KMS-11 (cell line): ENCODE data around the gene CNOT8.

Experiments
- H2AFZ ChIP-seq: fragments of 200-600 bp; sonication (generic); 2 replicates; pipeline ENCODE4 v1.6.1; 2016; ENCODE audit warnings: antibody characterized with exemption, mixed run types, low read depth
- H3K27ac ChIP-seq: fragments of 200-600 bp; sonication (generic); 2 replicates; pipeline ENCODE4 v1.6.1; 2016; ENCODE audit warnings: mild to moderate bottlenecking, mixed run types
- H3K27me3 ChIP-seq: fragments of 200-600 bp; sonication (generic); 2 replicates; pipeline ENCODE4 v1.6.1; 2017; ENCODE audit warnings: mild to moderate bottlenecking, low read depth, mixed run types, moderate library complexity; ENCODE audit not compliant: insufficient read depth
- H3K36me3 ChIP-seq: fragments of 200-600 bp; sonication (generic); 2 replicates; pipeline ENCODE4 v1.6.1; 2017; ENCODE audit warnings: mild to moderate bottlenecking, mixed run types; ENCODE audit not compliant: insufficient read depth
- H3K4me1 ChIP-seq: fragments of 200-600 bp; sonication (generic); 2 replicates; pipeline ENCODE4 v1.6.1; 2016; ENCODE audit warnings: mild to moderate bottlenecking, low read depth, mixed run types; ENCODE audit not compliant: poor library complexity, severe bottlenecking
- H3K4me2 ChIP-seq: fragments of 200-600 bp; sonication (generic); 2 replicates; pipeline ENCODE4 v1.7.0; 2016; ENCODE audit warnings: mild to moderate bottlenecking, mixed run types
- H3K4me3 ChIP-seq: fragments of 200-600 bp; sonication (generic); IDR thresholded peaks from 2 replicates; pipeline ENCODE4 v1.6.1; 2017; ENCODE audit warnings: low read depth, low read length, mixed read lengths; ENCODE audit not compliant: insufficient read depth
- H3K79me2 ChIP-seq: fragments of 200-600 bp; sonication (generic); 2 replicates; pipeline ENCODE4 v1.6.1; 2016; ENCODE audit warnings: low read depth, mixed run types; ENCODE audit not compliant: insufficient read depth
- H3K9ac ChIP-seq: fragments of 200-600 bp; sonication (generic); 2 replicates; pipeline ENCODE4 v1.6.1; 2016; ENCODE audit warnings: mild to moderate bottlenecking, mixed run types
- H4K20me1 ChIP-seq: fragments of 200-600 bp; sonication (generic); 2 replicates; pipeline ENCODE4 v1.6.1; 2016; ENCODE audit warnings: mild to moderate bottlenecking, mixed run types; ENCODE audit not compliant: insufficient read depth
- TF ChIP-seq, protein P1 (sequence below): fragments of 200-600 bp; sonication (generic); conservative IDR thresholded peaks from 2 replicates; pipeline ENCODE4 v1.6.1; 2017; ENCODE audit warnings: low read depth, mild to moderate bottlenecking, antibody characterized with exemption, low read length, moderate library complexity, mixed read lengths

The CNOT8 gene

DNA sequence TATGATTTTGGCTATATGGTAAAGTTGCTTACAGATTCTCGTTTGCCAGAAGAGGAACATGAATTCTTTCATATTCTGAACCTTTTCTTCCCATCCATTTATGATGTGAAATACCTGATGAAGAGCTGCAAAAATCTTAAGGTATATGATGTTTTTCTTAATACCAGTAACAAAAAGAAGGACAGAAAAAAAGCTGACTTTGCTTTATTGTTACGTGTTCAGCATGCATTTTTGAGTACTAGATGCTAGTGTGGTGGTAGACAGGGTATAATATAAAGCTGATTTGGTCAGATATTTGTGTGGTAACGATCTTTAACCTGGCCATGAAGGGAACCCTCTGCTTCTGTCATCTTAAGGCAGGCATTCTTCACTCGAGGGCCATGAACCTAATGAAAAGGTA, 13.3 kb downstream of the CNOT8 start:
- H3K4me2 ChIP-seq, result no peak overlapping the region
- H3K4me1 ChIP-seq, result no peaks in the 10 kb centered on the region
- H3K27me3 ChIP-seq, result no peaks in the 10 kb centered on the region
- no peak overlapping the region for H3K9ac ChIP-seq
- H3K79me2 ChIP-seq, result no peaks in the 10 kb centered on the region
- no peaks in the 10 kb centered on the region for H4K20me1 ChIP-seq
- TF ChIP-seq, protein P1, sequence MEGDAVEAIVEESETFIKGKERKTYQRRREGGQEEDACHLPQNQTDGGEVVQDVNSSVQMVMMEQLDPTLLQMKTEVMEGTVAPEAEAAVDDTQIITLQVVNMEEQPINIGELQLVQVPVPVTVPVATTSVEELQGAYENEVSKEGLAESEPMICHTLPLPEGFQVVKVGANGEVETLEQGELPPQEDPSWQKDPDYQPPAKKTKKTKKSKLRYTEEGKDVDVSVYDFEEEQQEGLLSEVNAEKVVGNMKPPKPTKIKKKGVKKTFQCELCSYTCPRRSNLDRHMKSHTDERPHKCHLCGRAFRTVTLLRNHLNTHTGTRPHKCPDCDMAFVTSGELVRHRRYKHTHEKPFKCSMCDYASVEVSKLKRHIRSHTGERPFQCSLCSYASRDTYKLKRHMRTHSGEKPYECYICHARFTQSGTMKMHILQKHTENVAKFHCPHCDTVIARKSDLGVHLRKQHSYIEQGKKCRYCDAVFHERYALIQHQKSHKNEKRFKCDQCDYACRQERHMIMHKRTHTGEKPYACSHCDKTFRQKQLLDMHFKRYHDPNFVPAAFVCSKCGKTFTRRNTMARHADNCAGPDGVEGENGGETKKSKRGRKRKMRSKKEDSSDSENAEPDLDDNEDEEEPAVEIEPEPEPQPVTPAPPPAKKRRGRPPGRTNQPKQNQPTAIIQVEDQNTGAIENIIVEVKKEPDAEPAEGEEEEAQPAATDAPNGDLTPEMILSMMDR, result no peak
- H3K27ac ChIP-seq, result no peak overlapping the region
- no peak overlapping the region for H2AFZ ChIP-seq
- no peak overlapping the region for H3K4me3 ChIP-seq
- no peaks in the 10 kb centered on the region; the same call in 1 of the 2 replicates for H3K36me3 ChIP-seq

DNA sequence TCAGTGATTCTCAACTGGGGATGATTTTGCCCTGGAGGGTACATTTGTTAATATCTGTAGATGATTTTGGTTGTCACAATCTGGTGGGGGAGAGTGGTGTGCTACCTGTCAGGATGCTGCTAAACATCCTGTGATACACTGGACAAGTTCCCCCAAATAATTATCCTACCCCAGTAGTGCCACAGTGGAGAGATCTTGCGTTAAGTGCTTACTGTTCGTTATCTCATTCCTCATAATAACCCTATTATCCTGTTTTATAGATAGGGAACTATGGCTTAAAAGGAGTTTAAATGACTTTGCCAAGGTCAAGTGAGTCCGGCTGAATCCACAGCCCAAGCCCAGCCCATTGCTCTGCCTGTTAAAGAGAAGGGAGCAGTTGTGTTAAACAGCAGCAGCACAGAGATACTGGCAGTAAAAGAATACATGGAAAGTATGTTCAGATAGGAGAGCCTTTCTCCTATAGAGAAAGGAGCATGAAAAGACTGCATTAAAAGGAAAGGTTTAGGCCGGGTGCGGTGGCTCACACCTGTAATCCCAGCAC, 15.4 kb downstream of the CNOT8 start:
- Histone ChIP-seq H2AFZ (no peak overlapping the region), H3K79me2 (no peaks in the 10 kb centered on the region), H4K20me1 (no peaks in the 10 kb centered on the region), H3K4me3 (no peak overlapping the region), H3K27me3 (no peaks in the 10 kb centered on the region), H3K27ac (no peak overlapping the region), H3K4me2 (no peak overlapping the region), H3K9ac (no peak overlapping the region), H3K36me3 (no peaks in the 10 kb centered on the region; the same call in 1 of the 2 replicates), H3K4me1 (no peaks in the 10 kb centered on the region)
- TF ChIP-seq, protein P1, result no peak

DNA sequence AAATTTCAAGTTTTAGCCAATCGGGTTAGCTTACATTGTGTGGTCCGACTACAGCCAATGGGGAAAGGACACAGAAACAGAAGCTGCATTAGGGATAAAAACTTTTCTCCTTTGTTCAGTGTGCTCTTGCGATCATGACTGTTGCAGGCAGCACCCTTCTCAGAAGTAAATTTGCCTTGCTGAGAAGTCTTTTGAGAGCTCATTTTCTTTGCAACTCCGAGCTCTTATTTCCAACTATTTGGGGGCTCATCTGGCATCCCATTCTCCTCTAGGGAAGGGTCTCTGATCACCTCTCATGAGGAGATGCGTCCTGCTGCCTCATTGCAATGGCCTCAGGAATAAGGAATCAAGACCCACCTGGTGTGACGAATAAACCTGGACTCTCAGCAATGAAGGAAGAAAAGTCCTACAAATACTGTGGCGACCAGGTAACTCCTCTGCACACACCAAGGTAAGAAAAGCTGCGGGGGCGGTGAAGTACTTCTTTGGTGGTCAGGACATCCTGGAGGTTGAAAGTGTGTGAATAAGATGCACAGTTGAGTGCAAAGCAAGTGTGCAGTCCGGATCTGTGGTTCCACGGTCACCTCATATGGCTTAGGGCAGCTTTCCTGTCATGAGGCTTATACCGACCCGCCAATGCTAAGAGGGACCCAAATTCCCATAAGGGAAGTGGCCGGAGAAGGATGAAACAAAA, 20.4 kb downstream of the CNOT8 start:
- no peaks in the 10 kb centered on the region for H3K27me3 ChIP-seq
- no peaks in the 10 kb centered on the region for H3K4me1 ChIP-seq
- no peak overlapping the region for H3K9ac ChIP-seq
- H3K27ac ChIP-seq, result no peak overlapping the region
- H3K4me2 ChIP-seq, result no peak overlapping the region
- H3K36me3 ChIP-seq, result no peaks in the 10 kb centered on the region; the same call in 1 of the 2 replicates
- H3K4me3 ChIP-seq, result no peak overlapping the region
- TF ChIP-seq, protein P1, result no peak
- H2AFZ ChIP-seq, result no peak overlapping the region
- no peaks in the 10 kb centered on the region for H3K79me2 ChIP-seq
- no peaks in the 10 kb centered on the region for H4K20me1 ChIP-seq

DNA sequence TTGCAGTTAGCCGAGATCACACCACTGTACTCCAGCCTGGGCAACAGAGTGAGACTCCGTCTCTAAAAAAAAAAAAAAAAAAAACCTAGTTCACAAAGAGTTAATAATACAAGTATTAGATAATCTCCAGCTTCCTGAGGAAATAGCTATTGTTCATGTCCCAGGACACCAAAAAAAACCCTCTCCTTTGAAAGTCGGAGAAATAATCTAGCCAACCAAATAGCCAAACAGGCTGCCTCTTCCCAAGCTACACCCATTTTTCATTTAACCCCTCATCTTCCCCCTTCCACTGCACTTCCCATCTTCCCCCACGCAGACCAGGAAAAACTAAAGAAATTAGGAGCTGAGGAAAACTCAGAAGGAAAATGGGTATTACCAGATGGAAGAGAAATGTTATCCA, 23.6 kb downstream of the CNOT8 start:
- TF ChIP-seq, protein P1, result no peak
- no peaks in the 10 kb centered on the region for H4K20me1 ChIP-seq
- H3K4me2 ChIP-seq, result no peak overlapping the region
- no peaks in the 10 kb centered on the region for H3K36me3 ChIP-seq
- H3K79me2 ChIP-seq, result no peaks in the 10 kb centered on the region
- no peak overlapping the region for H3K4me3 ChIP-seq
- no peak overlapping the region for H3K27ac ChIP-seq
- no peaks in the 10 kb centered on the region for H3K4me1 ChIP-seq
- H2AFZ ChIP-seq, result no peak overlapping the region
- H3K9ac ChIP-seq, result no peak overlapping the region
- no peaks in the 10 kb centered on the region for H3K27me3 ChIP-seq
